GM19328 (cell line): ENCODE results near the gene KLHL3.

Experiments
- ATAC-seq: cut with Tn5 transposase; IDR thresholded peaks from one replicate; pipeline ENCODE4 v1.9.1; 2021; ENCODE audit warnings: mild to moderate bottlenecking, moderate library complexity; ENCODE audit not compliant: unreplicated experiment

Gene KLHL3

GRCh38 chr5:137615171-137615775, 120.6 kb downstream of the KLHL3 start:
- ATAC-seq = no peak

- no peak for ATAC-seq
These were observed 122.2 kb downstream of the KLHL3 start for GRCh38 chr5:137613554-137614265.

- no peak for ATAC-seq
These were observed 123.3 kb downstream of the KLHL3 start for GRCh38 chr5:137612576-137612975.

GRCh38 chr5:137611794-137612435, 124.0 kb downstream of the KLHL3 start:
- ATAC-seq = no peak

GRCh38 chr5:137611011-137611580, 124.8 kb downstream of the KLHL3 start:
- ATAC-seq = no peak

- no peak for ATAC-seq
These were observed 125.3 kb downstream of the KLHL3 start for GRCh38 chr5:137610598-137610997.

- ATAC-seq = no peak
These were observed 126.8 kb downstream of the KLHL3 start for GRCh38 chr5:137609127-137609526.

- ATAC-seq = no peak
These were observed 128.1 kb downstream of the KLHL3 start for GRCh38 chr5:137607771-137608170.

GRCh38 chr5:137606401-137606800, 129.5 kb downstream of the KLHL3 start:
- ATAC-seq = no peak

- ATAC-seq = no peak
These were observed 130.5 kb downstream of the KLHL3 start for GRCh38 chr5:137605411-137605810.

- ATAC-seq = no peak
These were observed 131.4 kb downstream of the KLHL3 start for GRCh38 chr5:137604348-137605095.

GRCh38 chr5:137603891-137604290, 132.0 kb downstream of the KLHL3 start:
- no peak for ATAC-seq

- ATAC-seq = no peak
These were observed 132.5 kb downstream of the KLHL3 start for GRCh38 chr5:137603356-137603755.

- ATAC-seq = no peak
These were observed 133.1 kb downstream of the KLHL3 start for GRCh38 chr5:137602721-137603273.

GRCh38 chr5:137600721-137601360, 135.0 kb downstream of the KLHL3 start:
- ATAC-seq = no peak

GRCh38 chr5:137599457-137599856, 136.4 kb downstream of the KLHL3 start:
- no peak for ATAC-seq

- ATAC-seq = no peak
These were observed 137.5 kb downstream of the KLHL3 start for GRCh38 chr5:137598399-137598798.

GRCh38 chr5:137596941-137597340, 138.9 kb downstream of the KLHL3 start:
- ATAC-seq = no peak

- no peak for ATAC-seq
These were observed 140.4 kb downstream of the KLHL3 start for GRCh38 chr5:137595396-137596079.

- ATAC-seq = no peak
These were observed 141.2 kb downstream of the KLHL3 start for GRCh38 chr5:137594717-137595116.
